HepG2 (cell line): Measurements from ENCODE around the gene ALDH3B1. TPM values are rescaled to one million over a fixed set of nuclear protein-coding genes. Genes with fewer than 3 reads are reported as not detected.
A peak's percentile ranks its signal among the peaks of the same experiment; 100 is the strongest.

Experiments
- FIP1L1 ChIP-seq: fragments of 200-400 bp; formaldehyde crosslinking; IDR thresholded peaks from 2 replicates; pipeline ENCODE4 v1.6.1; 2018; ENCODE audit warnings: low read depth, mild to moderate bottlenecking, low read length, moderate library complexity, borderline replicate concordance; ENCODE audit not compliant: insufficient read depth
- GABPA ChIP-seq, 2 experiments: IDR thresholded peaks; 2 replicates each; pipeline ENCODE4 v1.6.1; 2011 to 2016; ENCODE audit warnings: low read depth in 2 of 2, low read length in 1 of 2, missing biosample characterization in 1 of 2, missing genetic modification characterization in 1 of 2
- JUN ChIP-seq: sonication (generic); formaldehyde crosslinking; IDR thresholded peaks from 2 replicates; pipeline ENCODE4 v1.4.0; 2020; ENCODE audit warnings: mild to moderate bottlenecking, missing genetic modification reagents
- KLF12 ChIP-seq: sonication (generic); formaldehyde crosslinking; IDR thresholded peaks from 2 replicates; pipeline ENCODE4 v1.4.0; 2020; ENCODE audit warnings: missing genetic modification reagents, borderline replicate concordance
- MED8 ChIP-seq: sonication (generic); formaldehyde crosslinking; IDR thresholded peaks from 2 replicates; pipeline ENCODE4 v1.8.1; 2023; ENCODE audit warnings: mild to moderate bottlenecking, missing genetic modification reagents; ENCODE audit not compliant: insufficient replicate concordance
- MIXL1 ChIP-seq: IDR thresholded peaks from 2 replicates; pipeline ENCODE4 v1.6.1; 2016
- MTF2 ChIP-seq: sonication (generic); formaldehyde crosslinking; IDR thresholded peaks from 2 replicates; pipeline ENCODE4 v1.5.0; 2020; ENCODE audit warnings: missing genetic modification reagents, borderline replicate concordance
- PAF1 ChIP-seq: IDR thresholded peaks from 2 replicates; pipeline ENCODE4 v1.6.1; 2016; ENCODE audit warnings: missing genetic modification reagents, missing compliant biosample characterization
- POLR2A ChIP-seq, 2 experiments: IDR thresholded peaks; 2 replicates each; pipeline ENCODE4 v1.6.1; 2011; ENCODE audit warnings: low read depth in 2 of 2, low read length in 2 of 2, mild to moderate bottlenecking in 1 of 2, moderate library complexity in 1 of 2; ENCODE audit not compliant: insufficient read depth in 1 of 2
- RBM22 ChIP-seq: fragments of 200-400 bp; formaldehyde crosslinking; optimal IDR thresholded peaks from 2 replicates; pipeline ENCODE3; 2017; ENCODE audit warnings: mild to moderate bottlenecking, low read length, moderate library complexity
- RBM39 ChIP-seq: fragments of 200-400 bp; formaldehyde crosslinking; IDR thresholded peaks from one replicate; pipeline ENCODE4 v1.6.1; 2018; ENCODE audit warnings: antibody characterized with exemption, mild to moderate bottlenecking, low read depth, low read length; ENCODE audit not compliant: poor library complexity, severe bottlenecking
- ZBTB8A ChIP-seq: sonication (generic); formaldehyde crosslinking; IDR thresholded peaks from 2 replicates; pipeline ENCODE4 v1.4.0; 2020; ENCODE audit warnings: mild to moderate bottlenecking, low read depth, missing genetic modification reagents, borderline replicate concordance
- ZMYM3 ChIP-seq: sonication (generic); formaldehyde crosslinking; IDR thresholded peaks from 2 replicates; pipeline ENCODE4 v1.5.1; 2020; ENCODE audit warnings: mild to moderate bottlenecking, missing genetic modification reagents
- ZMYM4 ChIP-seq: sonication (generic); formaldehyde crosslinking; IDR thresholded peaks from 2 replicates; pipeline ENCODE4 v1.8.1; 2023; ENCODE audit warnings: mild to moderate bottlenecking, missing genetic modification reagents
- ZNF354B ChIP-seq: sonication (generic); formaldehyde crosslinking; IDR thresholded peaks from 2 replicates; pipeline ENCODE4 v1.8.0; 2022; ENCODE audit warnings: mild to moderate bottlenecking, missing genetic modification reagents
- ZNF546 ChIP-seq: sonication (generic); formaldehyde crosslinking; conservative IDR thresholded peaks from 2 replicates; pipeline ENCODE4 v1.8.1; 2023; ENCODE audit warnings: mild to moderate bottlenecking, missing genetic modification reagents
- ZNF547 ChIP-seq: sonication (generic); formaldehyde crosslinking; IDR thresholded peaks from 2 replicates; pipeline ENCODE4 v1.5.1; 2020; ENCODE audit warnings: mild to moderate bottlenecking, missing genetic modification reagents
- ZNF552 ChIP-seq: sonication (generic); formaldehyde crosslinking; IDR thresholded peaks from 2 replicates; pipeline ENCODE4 v1.9.0; 2022; ENCODE audit warnings: missing genetic modification reagents, mild to moderate bottlenecking, borderline replicate concordance
- ZNF564 ChIP-seq: sonication (generic); formaldehyde crosslinking; IDR thresholded peaks from 2 replicates; pipeline ENCODE4 v1.8.1; 2023; ENCODE audit warnings: mild to moderate bottlenecking, missing genetic modification reagents
- polyA plus RNA-seq, 8 experiments: library from polyadenylated mRNA; depleted of rRNA in 3 of 8; stranded (reverse) in 7 of 8; unstranded in 1 of 8; fragments of >200 nt; fragmentation: Illumina TruSeq in 4 of 8; extraction: Trizol in 4 of 8; gene quantifications; 2 replicates each; pipeline versions ENCODE4 v1.2.1 to v1.2.3, GENCODE V29; 2011 to 2016; ENCODE audit warnings: low read depth in 4 of 8, missing spikeins in 1 of 8, mixed read lengths in 1 of 8; ENCODE audit not compliant: insufficient read depth in 1 of 8
- total RNA-seq, 5 experiments: library from RNA; depleted of rRNA; stranded (reverse); fragments of >200 nt; fragmentation: Illumina TruSeq; extraction: Trizol; gene quantifications; 2 replicates each; pipeline ENCODE4 v1.2.3, GENCODE V29; 2016; ENCODE audit warnings: low read depth in 1 of 5
- TF ChIP-seq, protein P1 (sequence below): sonication (generic); formaldehyde crosslinking; IDR thresholded peaks from 2 replicates; pipeline ENCODE4 v1.4.0; 2020; ENCODE audit warnings: mild to moderate bottlenecking, missing genetic modification reagents
- TF ChIP-seq, protein P2 (sequence below): sonication (generic); formaldehyde crosslinking; IDR thresholded peaks from 2 replicates; pipeline ENCODE4 v1.5.1; 2020; ENCODE audit warnings: missing genetic modification reagents, mild to moderate bottlenecking, borderline replicate concordance
- TF ChIP-seq, protein P3 (sequence below): sonication (generic); formaldehyde crosslinking; IDR thresholded peaks from 2 replicates; pipeline ENCODE4 v1.5.1; 2020; ENCODE audit warnings: mild to moderate bottlenecking, missing genetic modification reagents, moderate library complexity
- TF ChIP-seq, protein P4 (sequence below): IDR thresholded peaks from 2 replicates; pipeline ENCODE4 v1.6.1; 2018; ENCODE audit warnings: missing genetic modification reagents

The ALDH3B1 gene
- total and polyA plus RNA-seq, 2 of the 13 experiments (the other 11 are each of a cell fraction or from before 2014, with no cell fraction given): 4.0 to 6.7 TPM

DNA sequence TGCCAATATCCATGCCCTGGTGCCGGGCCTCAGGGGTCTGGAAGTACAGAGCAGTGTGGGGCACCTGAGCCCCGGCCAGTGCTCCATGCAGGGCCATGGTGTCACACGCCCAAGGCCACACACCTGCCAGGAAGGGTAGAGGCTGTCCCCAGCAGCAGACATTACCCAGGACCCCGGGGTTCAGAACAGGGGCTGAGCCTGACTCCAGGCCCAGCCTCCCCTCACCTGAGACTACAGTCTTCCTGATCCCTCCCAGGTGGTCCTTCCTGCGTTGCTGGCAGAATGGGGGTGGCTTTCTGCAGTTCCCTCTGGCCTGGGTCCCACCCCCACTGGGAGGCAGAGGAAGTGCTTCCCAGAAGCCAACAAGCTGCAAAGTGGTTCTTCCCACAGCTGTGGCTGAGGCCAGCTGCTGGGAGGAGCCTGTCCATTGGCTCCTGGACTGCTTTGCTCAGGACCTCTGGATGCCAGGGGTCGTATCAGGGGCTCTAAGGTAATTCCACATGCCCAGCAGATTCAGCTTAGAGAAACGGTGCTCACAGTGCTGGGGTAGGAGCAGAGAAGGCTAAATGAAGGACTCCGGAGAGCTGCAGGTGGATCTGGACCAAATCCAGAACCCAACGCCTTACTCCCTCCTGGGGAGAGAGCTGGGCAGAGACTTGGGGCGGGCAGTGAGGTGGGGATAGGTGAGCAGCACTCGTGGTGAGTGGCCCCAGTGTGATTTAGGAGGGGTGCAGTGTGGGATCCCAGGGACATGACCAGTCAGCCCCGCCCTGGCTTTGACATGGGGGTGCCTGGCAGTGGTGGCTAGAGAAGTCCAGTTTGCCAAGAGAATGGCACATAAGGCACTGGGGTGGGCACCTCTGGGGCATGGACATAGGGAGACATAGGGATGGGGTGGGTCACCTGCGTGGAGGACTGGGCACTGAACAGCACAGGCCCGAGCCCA lies 41.3 kb downstream of the ALDH3B1 start (continued):
- TF ChIP-seq ZNF354B: no peak
- no peak for TF ChIP-seq MTF2 (CRISPR knock-in tag)
- TF ChIP-seq, protein P1, sequence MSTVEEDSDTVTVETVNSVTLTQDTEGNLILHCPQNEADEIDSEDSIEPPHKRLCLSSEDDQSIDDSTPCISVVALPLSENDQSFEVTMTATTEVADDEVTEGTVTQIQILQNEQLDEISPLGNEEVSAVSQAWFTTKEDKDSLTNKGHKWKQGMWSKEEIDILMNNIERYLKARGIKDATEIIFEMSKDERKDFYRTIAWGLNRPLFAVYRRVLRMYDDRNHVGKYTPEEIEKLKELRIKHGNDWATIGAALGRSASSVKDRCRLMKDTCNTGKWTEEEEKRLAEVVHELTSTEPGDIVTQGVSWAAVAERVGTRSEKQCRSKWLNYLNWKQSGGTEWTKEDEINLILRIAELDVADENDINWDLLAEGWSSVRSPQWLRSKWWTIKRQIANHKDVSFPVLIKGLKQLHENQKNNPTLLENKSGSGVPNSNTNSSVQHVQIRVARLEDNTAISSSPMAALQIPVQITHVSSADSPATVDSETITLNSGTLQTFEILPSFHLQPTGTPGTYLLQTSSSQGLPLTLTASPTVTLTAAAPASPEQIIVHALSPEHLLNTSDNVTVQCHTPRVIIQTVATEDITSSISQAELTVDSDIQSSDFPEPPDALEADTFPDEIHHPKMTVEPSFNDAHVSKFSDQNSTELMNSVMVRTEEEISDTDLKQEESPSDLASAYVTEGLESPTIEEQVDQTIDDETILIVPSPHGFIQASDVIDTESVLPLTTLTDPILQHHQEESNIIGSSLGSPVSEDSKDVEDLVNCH: no peak
- TF ChIP-seq RBM22: peak; percentile 12
- no peak for TF ChIP-seq ZBTB8A
- TF ChIP-seq RBM39: no peak
- no peak for TF ChIP-seq MIXL1 (CRISPR knock-in tag)
- TF ChIP-seq, protein P2, sequence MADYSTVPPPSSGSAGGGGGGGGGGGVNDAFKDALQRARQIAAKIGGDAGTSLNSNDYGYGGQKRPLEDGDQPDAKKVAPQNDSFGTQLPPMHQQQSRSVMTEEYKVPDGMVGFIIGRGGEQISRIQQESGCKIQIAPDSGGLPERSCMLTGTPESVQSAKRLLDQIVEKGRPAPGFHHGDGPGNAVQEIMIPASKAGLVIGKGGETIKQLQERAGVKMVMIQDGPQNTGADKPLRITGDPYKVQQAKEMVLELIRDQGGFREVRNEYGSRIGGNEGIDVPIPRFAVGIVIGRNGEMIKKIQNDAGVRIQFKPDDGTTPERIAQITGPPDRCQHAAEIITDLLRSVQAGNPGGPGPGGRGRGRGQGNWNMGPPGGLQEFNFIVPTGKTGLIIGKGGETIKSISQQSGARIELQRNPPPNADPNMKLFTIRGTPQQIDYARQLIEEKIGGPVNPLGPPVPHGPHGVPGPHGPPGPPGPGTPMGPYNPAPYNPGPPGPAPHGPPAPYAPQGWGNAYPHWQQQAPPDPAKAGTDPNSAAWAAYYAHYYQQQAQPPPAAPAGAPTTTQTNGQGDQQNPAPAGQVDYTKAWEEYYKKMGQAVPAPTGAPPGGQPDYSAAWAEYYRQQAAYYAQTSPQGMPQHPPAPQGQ (CRISPR knock-in tag): no peak
- no peak for TF ChIP-seq KLF12
- 0 out of 2 replicates have a peak, but pooled peaks have one; percentile 28 for TF ChIP-seq ZNF546 (CRISPR knock-in tag)
- TF ChIP-seq, protein P3, sequence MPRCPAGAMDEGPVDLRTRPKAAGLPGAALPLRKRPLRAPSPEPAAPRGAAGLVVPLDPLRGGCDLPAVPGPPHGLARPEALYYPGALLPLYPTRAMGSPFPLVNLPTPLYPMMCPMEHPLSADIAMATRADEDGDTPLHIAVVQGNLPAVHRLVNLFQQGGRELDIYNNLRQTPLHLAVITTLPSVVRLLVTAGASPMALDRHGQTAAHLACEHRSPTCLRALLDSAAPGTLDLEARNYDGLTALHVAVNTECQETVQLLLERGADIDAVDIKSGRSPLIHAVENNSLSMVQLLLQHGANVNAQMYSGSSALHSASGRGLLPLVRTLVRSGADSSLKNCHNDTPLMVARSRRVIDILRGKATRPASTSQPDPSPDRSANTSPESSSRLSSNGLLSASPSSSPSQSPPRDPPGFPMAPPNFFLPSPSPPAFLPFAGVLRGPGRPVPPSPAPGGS (CRISPR knock-in tag): no peak
- TF ChIP-seq MED8: no peak
- no peak for TF ChIP-seq ZMYM4 (CRISPR knock-in tag)
- TF ChIP-seq JUN: no peak
- TF ChIP-seq ZNF547 (CRISPR knock-in tag): no peak
- TF ChIP-seq GABPA (IDR thresholded peaks at IDR 0.05; ENCODE audit: low read depth, low read length): no peak
- TF ChIP-seq GABPA (CRISPR knock-in tag; IDR thresholded peaks at IDR 0.05; ENCODE audit: low read depth): no peak
- 0 out of 2 replicates have a peak, but pooled peaks have one; percentile 2 for TF ChIP-seq FIP1L1
- peak in 1 of 2 experiments; percentile 60; a peak in 2 of 4 replicates for TF ChIP-seq POLR2A (IDR thresholded peaks at IDR 0.05; ENCODE audit: insufficient read depth in 1 of 2, low read depth in 2 of 2, low read length in 2 of 2)
- no peak for TF ChIP-seq ZNF564 (CRISPR knock-in tag)
- no peak; the same call in 1 of the 2 replicates for TF ChIP-seq PAF1 (CRISPR knock-in tag)
- TF ChIP-seq ZNF552 (CRISPR knock-in tag): no peak
- TF ChIP-seq, protein P4, sequence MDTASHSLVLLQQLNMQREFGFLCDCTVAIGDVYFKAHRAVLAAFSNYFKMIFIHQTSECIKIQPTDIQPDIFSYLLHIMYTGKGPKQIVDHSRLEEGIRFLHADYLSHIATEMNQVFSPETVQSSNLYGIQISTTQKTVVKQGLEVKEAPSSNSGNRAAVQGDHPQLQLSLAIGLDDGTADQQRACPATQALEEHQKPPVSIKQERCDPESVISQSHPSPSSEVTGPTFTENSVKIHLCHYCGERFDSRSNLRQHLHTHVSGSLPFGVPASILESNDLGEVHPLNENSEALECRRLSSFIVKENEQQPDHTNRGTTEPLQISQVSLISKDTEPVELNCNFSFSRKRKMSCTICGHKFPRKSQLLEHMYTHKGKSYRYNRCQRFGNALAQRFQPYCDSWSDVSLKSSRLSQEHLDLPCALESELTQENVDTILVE (CRISPR knock-in tag): no peak
- no peak for TF ChIP-seq ZMYM3 (CRISPR knock-in tag)
